Retina (tissue), 1 donor: ENCODE data around the gene LRRC73.
"Not testable (repeated sequence)": the region's sequence is repeated elsewhere in the genome, so short reads cannot be mapped to it uniquely, and the experiment has no call there.

Experiments used
- DNase-seq: peaks from one replicate; pipeline ENCODE4 v3.0.0-alpha.2; 2016

LRRC73 gene

GRCh38 chr6:43491750-43492661 is 18.1 kb downstream of the LRRC73 start:
- no peak for DNase-seq

DNA sequence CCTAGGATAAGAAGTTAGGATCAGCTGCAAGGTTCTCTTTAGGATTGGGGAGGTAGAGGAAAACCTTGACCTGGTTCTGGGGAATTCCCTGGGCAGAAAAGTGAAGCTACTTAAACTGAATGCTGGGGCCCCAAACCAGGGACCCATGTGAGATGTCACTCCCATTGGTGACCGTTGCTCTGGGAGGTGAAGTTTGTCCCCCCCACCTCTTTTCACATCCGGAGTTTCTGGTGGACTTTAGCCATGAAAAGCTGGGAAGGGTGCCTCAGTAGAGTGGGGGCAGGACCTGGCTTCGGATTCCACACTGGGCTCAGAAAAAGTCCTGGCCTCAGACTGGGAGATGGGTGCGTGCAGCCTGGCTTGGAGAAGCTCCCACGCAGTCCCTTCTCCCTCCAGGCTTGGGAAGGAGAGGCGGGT is 19.6 kb downstream of the LRRC73 start:
- DNase-seq = no peak

DNA sequence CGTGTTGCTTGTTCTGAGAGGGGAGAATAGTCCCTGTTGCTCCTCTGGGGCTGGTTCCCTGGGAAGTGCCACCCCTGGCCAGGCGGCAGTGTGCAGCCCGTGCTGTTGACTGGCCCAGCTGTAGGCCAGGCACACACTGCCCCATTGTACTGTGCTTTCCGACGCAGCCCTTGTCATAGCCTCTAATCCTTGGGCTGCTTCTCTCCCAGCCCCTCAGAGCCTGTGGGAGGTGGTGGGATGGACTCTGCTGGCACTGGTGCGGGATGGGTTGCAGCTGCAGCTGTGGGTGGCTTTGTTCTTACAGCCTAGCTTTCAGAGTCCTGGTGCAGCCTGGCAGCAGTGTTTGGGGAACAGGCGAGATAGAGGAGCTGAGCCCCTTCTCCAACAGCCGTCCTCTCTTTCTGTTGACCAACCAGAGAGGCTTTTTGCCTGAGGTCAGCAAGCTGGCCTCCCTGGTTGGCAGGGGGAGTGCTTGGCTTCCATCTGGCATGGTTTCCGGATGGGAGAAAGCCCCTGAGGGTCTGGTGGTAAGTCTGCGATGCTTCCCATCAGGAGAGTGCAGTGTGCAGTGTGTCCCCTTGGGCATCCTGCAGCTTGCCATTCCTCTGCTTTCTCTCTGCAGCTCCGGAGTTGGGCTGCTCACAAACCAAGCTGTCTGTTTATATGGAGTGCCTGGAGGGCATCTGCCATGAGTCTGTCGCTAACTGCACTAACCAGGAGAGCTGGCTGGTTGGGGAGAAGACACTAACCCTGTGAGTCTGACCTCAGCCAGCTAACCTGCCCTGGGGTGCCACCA is 20.7 kb downstream of the LRRC73 start:
- peak; percentile 69 for DNase-seq

DNA sequence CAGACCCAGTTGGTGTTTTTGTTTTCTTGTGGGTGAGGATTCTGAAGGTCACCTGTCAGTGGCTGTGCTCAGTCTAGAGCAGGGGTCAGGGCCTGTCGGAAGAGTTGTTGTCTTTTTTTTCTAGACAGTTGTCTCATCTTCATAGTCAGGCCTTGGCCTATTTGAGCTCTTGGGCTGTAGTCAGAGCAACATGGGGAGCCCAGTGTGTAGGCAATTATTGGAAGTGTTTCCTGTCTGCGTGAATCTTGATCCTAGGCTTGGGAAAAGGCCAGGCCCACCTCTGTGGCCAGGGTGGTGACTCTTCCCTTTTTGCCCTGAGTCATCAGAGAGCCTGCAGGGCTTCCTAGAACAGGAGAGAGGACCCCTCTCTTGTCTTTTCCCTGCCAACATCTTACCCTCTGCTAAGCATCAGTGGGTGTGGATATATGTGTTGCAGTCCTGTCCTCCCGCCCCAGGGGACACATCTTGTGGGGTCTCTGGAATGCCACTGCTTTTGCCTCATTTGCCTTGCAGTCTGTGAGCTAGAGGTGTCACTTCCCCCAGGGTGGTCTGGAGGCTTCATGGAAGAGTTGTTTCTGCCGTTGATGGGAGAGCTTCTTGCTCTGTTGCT is 21.4 kb downstream of the LRRC73 start:
- DNase-seq = no peak

GRCh38 chr6:43481591-43482236 is 28.4 kb downstream of the LRRC73 start:
- DNase-seq = no peak

- DNase-seq = no peak
Observed at GRCh38 chr6:43481075-43481474, 29.1 kb downstream of the LRRC73 start.

GRCh38 chr6:43478008-43478372 is 32.2 kb downstream of the LRRC73 start:
- DNase-seq = no peak

- DNase-seq = peak; percentile 79
Observed at GRCh38 chr6:43477235-43478007, 32.7 kb downstream of the LRRC73 start, which contains the start of gene TJAP1. TSS of gene TJAP1 (plus strand) at chr6:43477570. CDS start at chr6:43499002, 21,432 bp downstream.

DNA sequence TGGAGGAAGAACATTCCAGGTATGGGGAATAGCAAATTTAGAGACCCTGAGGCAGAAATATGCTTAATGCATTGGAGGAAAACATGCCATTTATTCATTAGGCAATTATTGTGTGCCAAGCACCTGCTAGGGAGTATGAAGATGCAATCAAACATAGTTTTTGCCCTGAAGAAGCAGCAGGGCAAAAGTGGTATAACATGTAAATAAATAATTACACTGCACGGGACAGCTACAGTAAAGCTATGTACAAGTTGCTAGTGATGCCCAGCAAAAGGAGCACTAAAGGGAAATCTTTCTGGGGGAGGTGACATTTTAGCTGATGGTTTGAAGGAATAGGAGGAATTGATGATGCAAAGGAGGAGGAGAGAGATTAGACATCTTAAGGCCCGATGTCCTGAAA is 33.4 kb downstream of the LRRC73 start:
- no peak for DNase-seq

GRCh38 chr6:43475516-43475915 is 34.6 kb downstream of the LRRC73 start:
- no peak for DNase-seq

GRCh38 chr6:43472515-43472914 is 37.6 kb downstream of the LRRC73 start:
- DNase-seq = no peak

- no peak for DNase-seq
Observed at GRCh38 chr6:43471399-43471798, 38.7 kb downstream of the LRRC73 start.

GRCh38 chr6:43469947-43470346 is 40.2 kb downstream of the LRRC73 start:
- no peak for DNase-seq

DNA sequence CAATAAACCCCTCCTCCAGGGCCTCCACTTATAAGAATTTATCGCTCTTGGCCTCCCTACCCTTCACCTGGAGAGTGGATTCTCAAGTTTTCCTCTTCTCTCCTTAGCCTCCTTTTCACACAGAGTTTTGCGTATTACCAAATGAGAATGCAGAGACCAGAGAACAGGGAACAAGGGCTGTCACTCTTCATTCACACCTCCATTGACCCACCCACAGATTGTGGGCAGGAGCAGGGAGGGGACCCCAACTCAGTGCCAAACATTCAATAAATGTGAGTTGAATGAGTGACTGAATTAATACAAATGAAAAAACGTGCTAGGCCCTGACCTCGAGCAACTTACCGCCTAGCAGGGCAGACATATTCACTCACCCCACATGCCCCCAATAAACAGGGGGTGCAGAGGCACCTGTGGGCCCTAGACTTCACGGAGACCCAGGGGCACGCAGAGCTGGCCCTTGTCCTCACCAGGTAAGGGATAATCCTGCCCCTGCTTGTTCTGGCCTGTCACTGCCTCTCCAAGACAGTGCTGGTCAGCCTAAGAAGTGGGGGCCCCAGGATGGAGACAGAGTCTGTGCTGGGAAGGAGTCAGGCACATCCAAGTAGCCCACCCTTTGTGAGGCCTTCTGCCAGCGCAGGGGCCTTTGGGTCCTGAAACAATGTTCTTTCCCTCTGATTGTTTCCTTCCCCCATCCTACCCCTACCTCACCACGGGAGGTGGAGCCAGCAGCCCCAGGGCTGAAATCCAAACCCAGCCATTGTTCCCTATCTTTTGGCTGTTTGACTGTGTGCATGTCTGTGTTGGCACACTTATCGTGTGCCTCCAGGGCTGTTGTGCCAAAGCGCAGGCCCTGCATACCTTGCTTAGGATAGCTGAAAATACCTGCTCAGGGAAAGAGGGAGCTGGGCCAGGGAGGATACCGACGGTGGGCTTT is 41.1 kb downstream of the LRRC73 start:
- no peak for DNase-seq

- DNase-seq = no peak
Observed at GRCh38 chr6:43468240-43468639, 41.9 kb downstream of the LRRC73 start.

DNA sequence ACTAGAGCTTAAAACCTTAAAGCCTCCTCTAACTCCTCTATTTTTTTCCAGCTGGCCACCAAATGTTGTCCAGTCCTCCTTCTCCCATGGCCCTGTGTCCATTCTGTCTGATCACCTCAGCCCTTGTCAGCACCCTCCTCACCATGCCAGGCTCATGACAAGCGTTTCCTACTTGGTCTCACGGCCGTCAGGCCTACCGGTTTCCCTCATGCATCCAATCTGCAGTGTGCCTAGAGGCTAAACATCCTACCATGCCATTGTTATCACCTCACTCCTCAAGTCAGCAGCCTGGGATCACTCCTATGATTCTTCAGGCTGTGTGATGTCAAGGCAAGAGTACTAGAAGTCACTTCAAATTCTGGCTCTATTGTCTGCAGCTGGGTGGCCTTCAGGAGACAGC is 42.4 kb downstream of the LRRC73 start:
- no peak for DNase-seq

DNA sequence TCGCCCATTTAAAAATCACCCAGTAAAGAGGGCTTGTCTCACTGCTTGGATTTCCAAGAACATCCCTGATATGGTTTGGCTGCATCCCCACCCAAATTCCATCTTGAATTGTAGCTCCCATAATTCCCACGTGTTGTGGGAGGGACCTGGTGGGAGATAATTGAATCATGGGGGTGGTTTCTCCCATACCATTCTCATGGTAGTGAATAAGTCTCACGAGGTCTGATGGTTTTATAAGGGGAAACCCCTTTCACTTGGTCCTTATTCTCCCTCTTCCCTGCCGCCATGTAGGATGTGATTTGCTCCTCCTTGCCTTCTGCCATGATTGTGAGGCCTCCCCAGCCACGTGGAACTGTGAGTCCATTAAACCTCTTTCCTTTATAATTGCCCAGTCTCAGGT is 42.9 kb downstream of the LRRC73 start:
- DNase-seq = not testable (repeated sequence)

GRCh38 chr6:43465948-43466347 is 44.2 kb downstream of the LRRC73 start:
- no peak for DNase-seq

GRCh38 chr6:43464337-43464736 is 45.8 kb downstream of the LRRC73 start:
- no peak for DNase-seq

GRCh38 chr6:43461936-43462335 is 48.2 kb downstream of the LRRC73 start:
- DNase-seq = no peak

DNA sequence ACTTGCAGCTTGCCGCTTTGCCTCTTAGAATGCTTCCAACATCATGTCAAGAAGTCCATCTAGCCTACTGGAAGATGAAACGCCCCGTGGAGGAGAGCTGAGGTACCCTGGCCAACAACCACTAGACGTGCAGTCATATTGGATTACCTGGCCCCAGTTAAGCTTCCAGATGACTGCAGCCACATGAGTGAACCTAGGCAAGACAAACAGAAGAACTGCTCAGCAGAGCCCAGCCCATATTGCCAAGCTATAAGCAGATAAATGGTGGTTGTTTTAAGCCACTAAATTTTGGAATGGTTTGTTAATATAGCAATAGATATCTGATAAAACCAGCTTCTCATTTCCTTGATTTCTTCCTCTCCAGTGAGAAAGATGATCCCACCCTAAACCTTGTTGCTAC is 50.1 kb downstream of the LRRC73 start:
- DNase-seq = no peak
